ENCODE data around the gene EXD3.

EXD3 gene

GRCh38 chr9:137314561-137315560 lies 108.1 kb downstream of the EXD3 start:
- no peak for DNase-seq

GRCh38 chr9:137313956-137314560 lies 108.9 kb downstream of the EXD3 start:
- DNase-seq, result peak in 1 of 2 experiments; percentile 16

DNA sequence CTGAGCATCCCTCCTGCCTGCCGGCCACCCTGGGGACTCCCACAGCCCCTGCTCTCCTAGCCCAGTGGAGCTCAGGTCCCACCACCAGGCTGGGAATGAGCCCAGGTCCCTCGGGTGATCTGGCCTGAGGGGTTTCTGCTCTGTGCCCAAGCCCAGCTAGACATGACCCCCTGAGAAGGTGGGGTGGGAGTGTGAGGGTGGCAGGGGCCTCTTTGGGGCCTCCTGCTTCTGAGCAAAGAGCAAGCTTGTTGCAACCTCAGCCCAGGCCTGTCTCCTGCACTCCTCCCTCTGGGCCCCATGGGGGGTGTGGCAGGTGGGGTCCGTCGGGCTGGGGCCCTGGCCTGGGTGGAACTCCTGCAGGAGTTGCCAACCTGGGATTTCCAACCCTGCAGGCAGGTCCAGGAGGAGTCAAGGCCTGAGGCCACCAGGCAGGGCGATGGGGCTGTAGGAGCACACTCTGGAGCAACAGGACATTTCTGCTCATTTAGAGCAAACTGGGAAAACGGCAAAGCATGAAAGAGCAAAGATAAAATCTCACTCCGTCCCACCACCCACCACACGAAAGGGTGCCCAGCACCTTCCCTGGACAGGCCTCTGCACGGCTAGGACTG lies 109.5 kb downstream of the EXD3 start:
- no peak for DNase-seq

DNA sequence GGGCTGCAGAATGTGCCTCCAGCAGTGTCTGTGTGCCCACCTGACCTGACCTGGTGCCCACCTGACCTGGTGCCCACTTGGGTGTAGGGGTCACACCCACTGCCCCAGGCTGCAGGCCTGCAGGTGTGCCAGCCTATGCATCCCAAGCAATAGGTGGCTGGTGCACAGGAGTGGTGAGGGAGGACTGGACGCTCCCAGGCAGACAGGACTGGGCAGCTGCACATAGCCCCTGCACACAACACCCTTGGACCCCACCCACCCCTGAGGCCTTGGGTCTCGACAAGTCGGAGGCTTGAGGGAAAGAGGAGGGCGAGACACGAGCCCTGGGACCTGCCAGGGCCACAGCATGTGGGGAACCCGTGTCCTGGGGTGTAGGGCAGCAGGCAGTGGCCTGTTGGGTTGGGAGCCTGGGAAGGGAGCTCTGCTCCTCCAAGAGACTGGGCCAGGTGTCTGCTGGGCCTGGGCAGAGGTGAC lies 110.1 kb downstream of the EXD3 start:
- DNase-seq, result peak in 1 of 2 experiments; percentile 16

DNA sequence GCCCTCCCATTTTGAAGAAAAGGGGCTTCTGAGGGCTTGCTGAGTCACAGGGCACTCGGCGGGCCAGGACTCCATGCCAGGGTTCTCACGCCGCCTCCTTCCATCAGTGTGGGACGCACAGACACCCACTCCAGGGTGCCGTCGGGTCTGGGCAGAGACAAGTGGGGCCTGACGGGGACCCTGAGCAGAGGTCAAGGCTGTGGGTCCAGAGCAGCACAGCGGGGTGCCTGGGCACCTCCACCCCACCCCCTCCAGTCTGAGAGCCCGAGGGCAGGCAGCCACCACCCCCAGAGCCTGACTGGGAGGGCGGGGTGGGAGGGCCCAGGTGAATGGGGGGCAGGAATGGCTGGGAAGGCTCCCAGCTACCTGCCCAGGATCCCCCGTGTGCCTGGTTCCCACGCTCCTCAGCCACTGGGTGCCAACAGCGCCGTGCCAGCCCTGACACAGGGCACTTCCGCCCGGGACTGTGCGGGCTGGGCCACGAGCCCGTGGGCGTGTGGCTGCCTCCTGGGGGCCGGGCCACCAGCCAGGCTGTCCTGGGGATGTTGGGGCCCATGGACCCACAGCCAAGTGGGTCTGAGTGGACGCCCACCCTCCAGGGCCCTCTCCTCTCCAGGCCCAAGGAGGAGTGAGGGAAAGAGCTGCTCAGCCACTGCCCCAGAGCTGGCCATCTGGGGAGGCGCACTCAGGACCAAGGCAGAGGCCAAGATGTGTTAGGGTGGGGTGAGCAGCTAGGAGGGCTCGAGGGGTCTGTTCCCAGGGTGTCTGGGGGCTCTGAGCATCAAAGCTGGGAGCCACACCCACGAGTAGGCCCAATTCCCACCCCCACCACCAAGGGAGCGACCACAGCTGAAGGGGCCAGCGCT lies 110.7 kb downstream of the EXD3 start:
- DNase-seq, result no peak

- no peak for DNase-seq
These were observed 111.6 kb downstream of the EXD3 start for GRCh38 chr9:137311171-137311985.

- DNase-seq, result no peak
These were observed 112.5 kb downstream of the EXD3 start for GRCh38 chr9:137310189-137311052.

- no peak for DNase-seq
These were observed 113.4 kb downstream of the EXD3 start for GRCh38 chr9:137309368-137310188.

DNA sequence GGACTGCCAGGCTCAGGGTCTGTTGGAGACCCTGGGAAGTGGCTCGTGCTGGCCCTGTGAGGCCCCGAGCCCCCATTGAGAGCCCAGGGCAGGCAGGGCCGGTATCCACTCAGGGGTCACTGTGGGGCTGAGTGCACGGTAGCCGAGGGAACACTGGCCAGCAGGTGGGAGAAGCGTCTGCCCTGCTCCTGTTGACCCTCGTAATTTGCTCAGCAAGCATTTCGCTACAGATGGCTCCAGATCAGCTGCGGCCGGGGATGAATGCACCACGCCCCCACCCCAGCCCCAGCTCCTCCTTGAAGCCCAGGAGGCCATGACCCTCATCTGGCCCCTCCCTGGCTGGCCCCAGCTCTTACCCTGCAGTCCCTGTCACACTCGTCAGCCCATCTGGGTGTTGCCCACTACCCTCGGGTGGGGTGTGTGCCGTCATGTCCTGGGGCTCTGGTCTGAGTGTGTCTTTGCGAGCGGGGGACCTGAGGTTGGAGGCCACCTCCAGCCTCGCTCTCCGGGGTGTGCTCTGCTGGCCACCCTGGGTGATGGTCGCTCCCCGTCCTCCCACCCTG lies 114.8 kb downstream of the EXD3 start:
- no peak for DNase-seq

DNA sequence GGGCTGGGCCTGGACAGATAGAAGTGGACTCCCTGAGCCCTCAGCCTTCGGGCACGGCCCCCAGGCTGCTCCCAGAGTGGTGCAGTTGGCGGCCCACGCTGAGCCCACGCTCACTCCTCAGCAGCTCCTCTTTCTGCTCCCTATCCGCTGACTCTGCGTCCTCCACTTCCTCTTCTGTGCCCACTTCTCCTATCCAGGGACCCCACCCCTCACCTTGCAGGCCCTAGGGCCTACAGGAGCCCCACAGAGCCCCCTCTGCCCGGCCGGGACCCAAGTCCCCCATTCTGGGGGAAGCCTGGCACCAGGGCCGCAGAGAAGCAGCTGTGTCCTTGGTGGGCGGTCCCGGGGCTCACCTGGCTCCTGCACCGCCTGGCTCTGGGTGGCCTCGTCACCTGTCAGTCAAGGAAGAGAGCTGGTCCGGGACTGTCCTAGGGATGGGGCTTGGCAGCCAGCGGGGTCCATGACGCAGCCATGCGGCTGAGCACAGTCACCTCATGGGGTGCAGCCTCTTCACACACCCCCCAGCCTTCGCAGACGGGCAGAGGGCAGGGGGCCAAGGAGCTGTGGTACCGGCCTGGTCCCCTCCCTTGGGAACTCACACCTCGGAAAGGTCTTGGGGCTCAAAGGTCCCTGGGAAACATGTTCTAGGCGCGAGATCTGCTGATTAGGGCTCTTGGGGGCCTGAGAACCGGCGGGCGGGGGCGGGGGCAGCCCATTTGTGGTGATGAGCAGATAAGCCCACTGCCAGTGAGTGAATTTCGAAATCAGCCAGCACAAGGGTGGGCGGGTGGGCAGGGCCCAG lies 115.5 kb downstream of the EXD3 start:
- DNase-seq, result no peak

GRCh38 chr9:137306850-137307254 lies 116.1 kb downstream of the EXD3 start:
- no peak for DNase-seq

- no peak for DNase-seq
These were observed 116.7 kb downstream of the EXD3 start for GRCh38 chr9:137306066-137306849.

DNA sequence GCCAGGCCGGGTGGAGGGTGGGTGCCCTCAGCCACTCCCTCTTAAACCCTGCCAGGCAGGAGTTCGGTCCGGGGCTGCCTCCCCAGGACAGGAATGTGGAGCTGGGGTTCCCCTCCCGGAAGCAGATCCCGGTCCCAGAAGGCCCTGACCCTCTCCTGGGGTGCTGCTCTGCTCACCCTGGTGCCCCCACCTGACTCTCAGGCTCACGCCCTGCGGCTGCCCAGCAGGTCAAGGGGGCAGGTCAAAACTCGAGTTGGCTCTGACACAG lies 117.2 kb downstream of the EXD3 start:
- DNase-seq, result no peak

DNA sequence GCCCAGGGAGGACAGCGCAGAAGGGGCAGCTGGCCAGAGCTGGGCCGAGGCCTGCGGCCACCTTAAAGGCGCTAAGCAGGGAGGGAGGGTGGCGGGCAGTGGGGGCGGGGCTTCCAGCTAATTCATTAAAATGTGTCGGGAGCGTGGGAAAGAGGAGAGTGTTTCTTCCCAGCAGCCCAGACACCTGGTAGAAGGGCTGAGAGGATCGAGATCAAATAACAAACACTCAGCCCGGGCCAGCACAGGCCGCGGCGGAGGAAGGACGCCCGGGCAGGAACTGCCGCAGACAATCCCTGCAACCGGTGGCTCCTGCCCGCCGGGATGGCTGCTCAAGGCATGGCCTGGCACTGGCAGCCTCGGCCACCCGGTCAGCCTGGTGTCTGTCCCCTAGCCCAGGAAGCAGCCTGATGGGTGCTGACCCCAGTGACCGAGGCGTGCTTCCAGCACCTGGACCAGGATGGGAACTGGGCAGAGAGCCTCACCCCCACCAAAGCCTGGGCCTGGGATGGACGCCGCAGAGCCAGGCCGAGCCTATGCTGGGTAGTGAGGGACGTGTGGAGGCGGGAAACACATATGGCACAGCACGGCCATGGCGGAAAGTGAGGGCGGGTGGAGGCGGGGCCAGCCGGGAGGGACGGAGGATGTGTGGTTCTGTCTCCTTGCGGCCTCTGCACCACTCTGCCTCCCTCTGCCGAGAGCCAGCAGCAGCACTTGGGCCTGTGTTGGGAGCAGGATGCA lies 117.7 kb downstream of the EXD3 start:
- peak; percentile 78 to 84 for DNase-seq

DNA sequence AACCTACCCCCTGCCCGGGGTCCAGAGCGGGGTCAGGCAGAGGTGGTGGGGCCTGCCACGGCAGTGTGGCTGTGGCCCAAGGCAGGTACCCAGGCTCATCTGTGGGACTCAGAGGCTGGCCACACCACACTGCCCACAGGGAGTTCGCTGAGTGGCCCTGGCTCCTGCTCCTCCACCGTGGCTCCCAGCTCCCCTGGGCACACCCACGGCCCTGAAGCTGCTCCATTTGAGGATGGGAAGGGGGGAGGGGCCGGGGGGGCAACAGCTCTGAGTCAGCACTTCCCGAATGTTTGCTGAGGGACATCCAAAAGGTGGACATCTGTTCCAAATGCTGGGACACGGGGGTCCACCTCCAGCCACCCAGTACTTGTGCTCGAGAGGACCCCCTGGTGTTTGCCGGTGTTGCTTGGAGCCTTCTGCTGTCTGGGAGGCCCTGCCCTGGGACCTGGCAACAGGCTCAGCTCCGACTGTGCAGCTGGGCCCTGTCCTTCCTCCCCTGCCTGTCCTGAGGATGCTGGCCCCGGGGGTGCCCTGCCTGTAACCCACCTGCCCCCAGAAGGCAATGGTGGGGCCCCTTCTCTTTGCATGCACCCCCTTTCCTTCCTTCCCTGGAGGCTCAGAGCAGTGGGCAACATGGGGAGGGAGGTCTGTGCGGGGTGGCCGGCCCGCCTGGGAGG lies 118.4 kb downstream of the EXD3 start:
- DNase-seq, result no peak

DNA sequence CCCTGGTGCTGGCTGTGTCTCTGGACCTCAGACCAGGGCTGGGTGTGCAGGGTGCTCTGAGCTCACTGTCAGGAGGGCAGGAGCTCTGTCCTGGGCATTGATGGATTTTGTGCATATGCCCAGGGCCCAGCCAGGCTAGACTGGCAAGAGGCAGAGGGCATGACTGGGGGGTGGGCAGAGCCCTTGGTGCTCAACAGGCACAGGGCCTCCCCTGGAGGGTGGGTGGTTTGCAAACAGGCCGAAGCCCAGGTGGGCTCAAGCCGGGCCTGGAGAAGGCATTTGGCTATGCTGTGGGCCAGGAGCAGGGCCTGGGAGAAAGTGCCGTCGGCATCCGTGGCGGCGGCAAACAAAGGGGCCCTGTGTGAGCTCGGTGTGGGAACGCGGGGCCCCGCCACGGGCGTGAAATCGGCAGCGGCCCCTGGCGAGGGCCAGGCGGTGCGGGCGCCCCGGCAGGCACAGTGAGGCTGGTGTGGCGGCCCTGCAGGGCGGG lies 119.0 kb downstream of the EXD3 start:
- DNase-seq, result no peak

Data from activated T-cell treated with anti-CD3 and anti-CD28 coated beads, Interleukin-2, amount 50 U/mL, for 48 hours (primary cell).